Measurements from ENCODE around the gene HRAS.

The HRAS gene

DNA sequence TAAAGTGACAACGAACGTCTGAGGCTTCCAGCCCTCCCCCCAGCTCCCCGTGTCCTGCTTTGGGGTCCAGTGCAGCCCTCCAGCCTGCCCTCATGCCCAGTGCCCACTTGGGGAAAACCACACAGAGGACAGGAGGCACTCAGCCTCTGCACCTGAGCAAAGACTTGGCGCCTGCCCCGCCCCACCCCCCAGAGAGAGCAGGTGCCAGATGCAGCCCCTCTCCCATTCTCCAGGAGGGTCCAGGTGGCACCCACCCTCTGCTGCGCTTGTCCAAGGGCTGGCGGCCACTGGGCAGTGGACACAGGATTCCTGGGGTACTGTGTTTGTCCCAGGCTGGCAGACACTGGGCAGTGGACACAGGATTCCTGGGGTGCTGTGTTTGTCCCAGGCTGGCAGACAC, 44.0 kb downstream of the HRAS start:
- DNase-seq = no peak

- DNase-seq = no peak
Observed at GRCh38 chr11:490930-491260, 44.5 kb downstream of the HRAS start.

DNA sequence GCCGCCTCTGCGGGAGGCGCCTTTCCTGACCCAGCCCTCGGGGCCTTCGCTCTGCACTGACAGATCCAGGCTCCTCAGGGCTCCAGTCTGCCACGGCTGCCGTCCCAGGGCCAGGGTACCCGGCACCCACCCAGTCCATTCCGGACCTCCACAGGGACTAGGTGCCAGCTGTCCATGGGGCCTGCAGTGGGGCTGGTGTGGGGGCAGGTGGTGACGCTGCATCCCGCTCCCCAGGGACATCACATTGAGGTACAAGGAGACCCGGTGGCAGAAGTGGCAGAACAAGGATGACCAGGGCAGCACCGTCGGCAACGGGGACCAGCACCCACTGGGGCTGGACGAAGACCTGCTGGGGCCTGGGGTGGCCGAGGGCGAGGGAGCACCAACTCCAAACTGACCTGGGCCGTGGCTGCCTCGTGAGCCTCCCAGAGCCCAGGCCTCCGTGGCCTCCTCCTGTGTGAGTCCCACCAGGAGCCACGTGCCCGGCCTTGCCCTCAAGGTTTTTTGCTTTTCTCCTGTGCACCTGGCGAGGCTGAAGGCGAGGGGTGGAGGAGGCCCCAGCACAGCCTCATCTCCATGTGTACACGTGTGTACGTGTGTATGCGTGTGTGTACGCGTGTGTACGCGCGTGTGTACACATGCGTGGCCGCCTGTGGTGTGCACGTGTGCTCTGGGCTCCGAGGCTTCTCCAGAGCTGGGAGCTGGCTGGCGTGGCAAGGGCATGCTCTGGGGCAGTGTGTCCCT, 45.0 kb downstream of the HRAS start:
- no peak for DNase-seq

GRCh38 chr11:489610-490185, 45.7 kb downstream of the HRAS start:
- DNase-seq = no peak

GRCh38 chr11:488992-489391, 46.4 kb downstream of the HRAS start:
- no peak for DNase-seq

DNA sequence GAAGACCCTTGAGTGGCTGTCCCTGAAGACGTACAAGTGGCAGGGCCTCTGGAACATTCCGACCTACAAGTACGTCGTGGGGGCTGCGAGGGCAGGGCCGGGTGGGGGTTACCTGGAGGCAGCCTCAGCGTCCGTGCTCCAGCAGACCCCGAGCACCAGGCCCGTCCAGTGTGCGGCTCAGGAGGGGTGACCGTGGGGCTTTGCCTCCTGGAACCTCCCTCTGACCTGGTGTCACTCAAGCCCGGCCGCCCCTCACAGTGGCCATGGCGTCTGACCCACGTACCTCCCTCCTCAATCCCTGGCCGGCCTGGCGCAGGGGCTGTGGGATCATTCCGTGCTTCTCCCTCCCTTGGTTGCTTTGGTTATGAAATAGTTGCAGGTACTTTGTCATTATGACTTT, 46.8 kb downstream of the HRAS start:
- DNase-seq = no peak

DNA sequence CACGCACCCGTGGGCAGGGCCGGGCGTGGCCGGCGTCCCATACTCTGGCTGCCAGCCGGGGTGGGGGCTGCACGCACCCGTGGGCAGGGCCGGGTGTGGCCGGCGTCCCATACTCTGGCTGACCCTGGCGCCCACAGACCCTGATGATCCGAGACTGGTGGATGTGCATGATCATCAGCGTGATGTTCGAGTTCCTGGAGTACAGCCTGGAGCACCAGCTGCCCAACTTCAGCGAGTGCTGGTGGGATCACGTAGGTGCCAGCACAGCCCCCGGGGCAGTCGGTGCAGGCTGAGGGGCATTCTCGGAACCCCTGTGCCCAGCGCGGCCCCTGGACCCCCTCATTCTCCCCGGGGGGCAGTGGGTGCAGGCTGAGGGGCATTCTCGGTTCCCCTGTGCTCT, 47.3 kb downstream of the HRAS start:
- no peak for DNase-seq

DNA sequence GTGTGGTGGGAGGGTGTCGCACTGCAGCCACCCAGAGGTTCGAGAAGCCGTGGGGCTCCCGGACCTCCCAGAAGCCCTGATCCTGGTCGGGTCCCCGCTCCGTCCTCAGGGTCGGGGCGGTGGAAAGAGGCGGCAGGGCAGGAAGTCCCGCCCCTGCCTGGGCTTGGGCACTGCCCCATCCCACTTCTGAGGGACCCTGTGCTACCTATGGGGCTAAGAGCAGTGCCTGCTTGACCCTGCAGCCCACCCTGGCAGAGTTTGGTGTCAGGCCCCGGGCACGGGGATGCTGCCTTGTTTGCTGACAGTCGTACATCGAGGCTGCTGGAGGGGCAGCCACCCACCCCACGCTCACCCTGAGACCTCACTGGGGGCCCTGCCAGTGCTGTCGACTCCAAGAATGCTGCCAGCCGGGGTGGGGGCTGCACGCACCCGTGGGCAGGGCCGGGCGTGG, 47.8 kb downstream of the HRAS start:
- DNase-seq = no peak

GRCh38 chr11:486189-486588, 49.2 kb downstream of the HRAS start:
- no peak for DNase-seq

GRCh38 chr11:484616-485015, 50.8 kb downstream of the HRAS start:
- no peak for DNase-seq
